Measurements from ENCODE around the gene METTL26.

METTL26 gene

GRCh38 chr16:590815-591200, 45.3 kb downstream of the METTL26 start:
- Histone ChIP-seq H2AFZ (ENCODE audit: low read depth, low read length) (no peak overlapping the region), H3K9me3 (ENCODE audit: insufficient read depth, low read length) (no peaks in the 10 kb centered on the region), H3K27me3 (ENCODE audit: low read depth, low read length) (no peaks in the 10 kb centered on the region), H4K20me1 (ENCODE audit: insufficient read depth, low read length) (peaks cover 12% of the 10 kb centered on the region; the same call in 1 of the 2 replicates), H3K4me3 (ENCODE audit: low read length) (peak overlapping the region; percentile 95), H3K4me1 (ENCODE audit: low read length) (peaks cover 14% of the 10 kb centered on the region), H3K36me3 (replicated peaks; ENCODE audit: low read depth, low read length) (peaks cover 4% of the 10 kb centered on the region), H3K4me2 (ENCODE audit: low read length) (peak overlapping the region; percentile 100), H3K9ac (ENCODE audit: low read length) (peak overlapping the region; percentile 85), H3K79me2 (ENCODE audit: low read length) (peaks cover 27% of the 10 kb centered on the region), H3K27ac (ENCODE audit: low read length) (no peak overlapping the region)
- TF ChIP-seq EZH2phosphoT487 (IDR thresholded peaks at IDR 0.05; ENCODE audit: low read depth) (no peak), CTCF (IDR thresholded peaks at IDR 0.05; ENCODE audit: low read depth, low read length) (no peak)

GRCh38 chr16:590188-590814, 45.8 kb downstream of the METTL26 start:
- Histone ChIP-seq H3K4me2 (ENCODE audit: low read length) (peak overlapping the region; percentile 100), H3K9ac (ENCODE audit: low read length) (peak overlapping the region; percentile 85), H3K79me2 (ENCODE audit: low read length) (peaks cover 27% of the 10 kb centered on the region), H3K36me3 (replicated peaks; ENCODE audit: low read depth, low read length) (peaks cover 4% of the 10 kb centered on the region), H2AFZ (ENCODE audit: low read depth, low read length) (no peak overlapping the region), H3K27ac (ENCODE audit: low read length) (0 out of 2 replicates have a peak overlapping the region, but pooled peaks have one; percentile 13), H3K9me3 (ENCODE audit: insufficient read depth, low read length) (no peaks in the 10 kb centered on the region), H4K20me1 (ENCODE audit: insufficient read depth, low read length) (peaks cover 12% of the 10 kb centered on the region; the same call in 1 of the 2 replicates), H3K4me3 (ENCODE audit: low read length) (peak overlapping the region; percentile 95), H3K27me3 (ENCODE audit: low read depth, low read length) (no peaks in the 10 kb centered on the region; the same call in 1 of the 2 replicates), H3K4me1 (ENCODE audit: low read length) (peaks cover 14% of the 10 kb centered on the region)
- no peak for TF ChIP-seq CTCF (IDR thresholded peaks at IDR 0.05; ENCODE audit: low read depth, low read length)
- no peak for TF ChIP-seq EZH2phosphoT487 (IDR thresholded peaks at IDR 0.05; ENCODE audit: low read depth)

GRCh38 chr16:589658-590187, 46.4 kb downstream of the METTL26 start, which contains the start of gene RAB40C:
RAB40C (plus strand) TSS chr16:590066; CDS start chr16:590292, 226 bp downstream.
- Histone ChIP-seq H3K9ac (ENCODE audit: low read length) (peak within 1 kb of the TSS; percentile 85), H3K4me3 (ENCODE audit: low read length) (peak within 1 kb of the TSS; percentile 95), H2AFZ (ENCODE audit: low read depth, low read length) (peak within 1 kb of the TSS; percentile 73), H4K20me1 (ENCODE audit: insufficient read depth, low read length) (peaks cover 12% of the 10 kb centered on the region; the same call in 1 of the 2 replicates), H3K4me2 (ENCODE audit: low read length) (peak within 1 kb of the TSS; percentile 100), H3K79me2 (ENCODE audit: low read length) (peaks cover 27% of the 10 kb centered on the region), H3K4me1 (ENCODE audit: low read length) (peaks cover 14% of the 10 kb centered on the region), H3K27me3 (ENCODE audit: low read depth, low read length) (no peaks in the 10 kb centered on the region; the same call in 1 of the 2 replicates), H3K36me3 (replicated peaks; ENCODE audit: low read depth, low read length) (peaks cover 4% of the 10 kb centered on the region), H3K9me3 (ENCODE audit: insufficient read depth, low read length) (no peaks in the 10 kb centered on the region), H3K27ac (ENCODE audit: low read length) (peak within 1 kb of the TSS; percentile 88)
- TF ChIP-seq EZH2phosphoT487 (IDR thresholded peaks at IDR 0.05; ENCODE audit: low read depth) (no peak), CTCF (IDR thresholded peaks at IDR 0.05; ENCODE audit: low read depth, low read length) (no peak)

- Histone ChIP-seq H3K4me1 (ENCODE audit: low read length) (peaks cover 14% of the 10 kb centered on the region), H3K27me3 (ENCODE audit: low read depth, low read length) (no peaks in the 10 kb centered on the region; the same call in 1 of the 2 replicates), H2AFZ (ENCODE audit: low read depth, low read length) (peak overlapping the region; percentile 73), H3K9ac (ENCODE audit: low read length) (peak overlapping the region; percentile 79), H3K4me3 (ENCODE audit: low read length) (peak overlapping the region; percentile 86), H3K4me2 (ENCODE audit: low read length) (peak overlapping the region; percentile 70), H3K79me2 (ENCODE audit: low read length) (peaks cover 27% of the 10 kb centered on the region), H4K20me1 (ENCODE audit: insufficient read depth, low read length) (peaks cover 9% of the 10 kb centered on the region; the same call in 1 of the 2 replicates), H3K36me3 (replicated peaks; ENCODE audit: low read depth, low read length) (peaks cover 4% of the 10 kb centered on the region), H3K27ac (ENCODE audit: low read length) (peak overlapping the region; percentile 88), H3K9me3 (ENCODE audit: insufficient read depth, low read length) (no peaks in the 10 kb centered on the region)
- no peak for TF ChIP-seq CTCF (IDR thresholded peaks at IDR 0.05; ENCODE audit: low read depth, low read length)
- no peak for TF ChIP-seq EZH2phosphoT487 (IDR thresholded peaks at IDR 0.05; ENCODE audit: low read depth)
These were observed 47.0 kb downstream of the METTL26 start for GRCh38 chr16:588889-589657.
